Endothelial cell of umbilical vein (primary cell): ENCODE measurements around the gene MAGIX. TPM values are rescaled to one million over a fixed set of nuclear protein-coding genes. Genes with fewer than 3 reads are reported as not detected.

Experiments
- Bru-seq: library from RNA; stranded (reverse); fragments of 400-500 nt; gene quantifications from one replicate; lab custom pipeline; 2021; lab: Mats Ljungman, UMichigan
- BruChase-seq, 2 experiments: library from RNA; stranded (reverse); fragments of 400-500 nt; gene quantifications; one replicate each; lab custom pipeline; 2021; lab: Mats Ljungman, UMichigan
- BruUV-seq: library from RNA; stranded (reverse); fragments of 400-500 nt; replicated peaks from 2 replicates; lab custom pipeline; 2021; lab: Mats Ljungman, UMichigan
- CTCF ChIA-PET: fragments of 300-600, 350-600 bp; sonication (Branson Sonifier 250); formaldehyde crosslinking; loops from one replicate; lab custom pipeline; 2021; ENCODE audit warnings: antibody characterized with exemption, inconsistent platforms; lab: Charles Lee
- POLR2A ChIA-PET: fragments of 300-600, 350-600 bp; sonication (Branson Sonifier 250); formaldehyde crosslinking; loops from one replicate; lab custom pipeline; 2021; ENCODE audit warnings: antibody characterized with exemption, inconsistent platforms; lab: Charles Lee
- DNase-seq: peaks from one replicate; pipeline ENCODE4 v3.0.0-alpha.2; 2011; ENCODE audit warnings: low read depth, low spot score
- FAIRE-seq: peaks from 2 replicates; lab custom pipeline; 2011; peaks lifted over from hg19 to GRCh38; lab: Jason Lieb, UNC
- H2AFZ ChIP-seq: 2 replicates; pipeline ENCODE4 v1.6.0; 2012; ENCODE audit warnings: low read depth, low read length, control low read depth, inconsistent platforms
- H3K27ac ChIP-seq: 2 replicates; pipeline ENCODE4 v1.5.1; 2011; ENCODE audit warnings: low read depth, mild to moderate bottlenecking, control low read depth, low read length, moderate library complexity; ENCODE audit not compliant: insufficient read depth
- H3K27me3 ChIP-seq, 2 experiments: 2 replicates each; pipeline versions ENCODE4 v1.6.0 to v1.6.1; 2011; ENCODE audit warnings: low read length in 2 of 2, mixed read lengths in 1 of 2; ENCODE audit not compliant: control insufficient read depth in 2 of 2, insufficient read depth in 2 of 2
- H3K36me3 ChIP-seq, 2 experiments: 2 replicates in 1 of 2; 3 replicates in 1 of 2; pipeline ENCODE4 v1.5.1; 2011; ENCODE audit warnings: low read length in 2 of 2, mild to moderate bottlenecking in 1 of 2, moderate library complexity in 1 of 2; ENCODE audit not compliant: control insufficient read depth in 2 of 2, insufficient read depth in 2 of 2; ENCODE audit errors: extremely low read depth in 1 of 2
- H3K4me1 ChIP-seq: 3 replicates; pipeline ENCODE4 v1.5.1; 2011; ENCODE audit warnings: mild to moderate bottlenecking, low read length; ENCODE audit not compliant: control insufficient read depth, insufficient read depth; ENCODE audit errors: extremely low read depth
- H3K4me2 ChIP-seq: 2 replicates; pipeline ENCODE4 v1.6.1; 2011; ENCODE audit warnings: low read length, control low read depth, mixed read lengths; ENCODE audit not compliant: insufficient read depth
- H3K4me3 ChIP-seq, 3 experiments: fragments of 200-600 bp in 1 of 3; sonication (generic), shearing (Covaris generic) in 1 of 3; replicated peaks in 1 of 3; 2 replicates each; pipeline ENCODE4 v1.5.1; 2011 to 2016; ENCODE audit warnings: control low read depth in 3 of 3, low read length in 3 of 3, mild to moderate bottlenecking in 2 of 3, inconsistent platforms in 1 of 3, low read depth in 1 of 3, moderate library complexity in 1 of 3; ENCODE audit not compliant: insufficient read depth in 1 of 3
- H3K79me2 ChIP-seq: 2 replicates; pipeline ENCODE4 v1.6.0; 2012; ENCODE audit warnings: low read length, inconsistent platforms; ENCODE audit not compliant: control insufficient read depth, insufficient read depth
- H3K9ac ChIP-seq: replicated peaks from 2 replicates; pipeline ENCODE3; 2011; ENCODE audit warnings: low read length, control low read depth; ENCODE audit not compliant: insufficient read depth; ENCODE audit errors: extremely low read depth
- H3K9me1 ChIP-seq: replicated peaks from 3 replicates; pipeline ENCODE4 v1.6.0; 2011; ENCODE audit warnings: mild to moderate bottlenecking, low read length; ENCODE audit not compliant: control insufficient read depth, insufficient read depth; ENCODE audit errors: extremely low read depth
- H3K9me3 ChIP-seq: replicated peaks from 2 replicates; pipeline ENCODE4 v1.5.1; 2012; ENCODE audit warnings: low read length, inconsistent platforms; ENCODE audit not compliant: control insufficient read depth, insufficient read depth
- H4K20me1 ChIP-seq: replicated peaks from 2 replicates; pipeline ENCODE3; 2011; ENCODE audit warnings: mild to moderate bottlenecking, low read length; ENCODE audit not compliant: control insufficient read depth, insufficient read depth; ENCODE audit errors: extremely low read depth
- CTCF ChIP-seq, 2 donors: IDR thresholded peaks; 1 replicate in 1 of 2; 2 replicates in 1 of 2; pipeline ENCODE4 v1.5.1; 2011; ENCODE audit warnings: low read length in 2 of 2, mild to moderate bottlenecking in 2 of 2, moderate library complexity in 2 of 2, control low read depth in 1 of 2, inconsistent platforms in 1 of 2, low read depth in 1 of 2; ENCODE audit not compliant: insufficient read depth in 1 of 2; ENCODE audit errors: extremely low read depth in 1 of 2
- EZH2 ChIP-seq: IDR thresholded peaks from 2 replicates; pipeline ENCODE4 v1.6.1; 2012; ENCODE audit warnings: borderline replicate concordance, low read depth, mild to moderate bottlenecking, moderate library complexity, low read length, inconsistent platforms; ENCODE audit not compliant: severe bottlenecking
- FOS ChIP-seq: IDR thresholded peaks from 2 replicates; pipeline ENCODE4 v1.6.1; 2011; ENCODE audit warnings: mild to moderate bottlenecking, low read length, moderate library complexity, borderline replicate concordance; ENCODE audit not compliant: insufficient read depth
- GATA2 ChIP-seq: IDR thresholded peaks from 2 replicates; pipeline ENCODE4 v1.7.0; 2011; ENCODE audit warnings: low read depth, mild to moderate bottlenecking, moderate library complexity, mixed read lengths, low read length; ENCODE audit not compliant: insufficient read length, insufficient read depth
- JUN ChIP-seq: IDR thresholded peaks from 2 replicates; pipeline ENCODE4 v1.6.1; 2011; ENCODE audit warnings: borderline replicate concordance, low read depth; ENCODE audit not compliant: insufficient read length, insufficient read depth
- MAX ChIP-seq: IDR thresholded peaks from 2 replicates; pipeline ENCODE4 v1.6.1; 2011; ENCODE audit not compliant: insufficient read depth, insufficient read length
- MYC ChIP-seq: IDR thresholded peaks from one replicate; pipeline ENCODE4 v1.6.1; 2011; ENCODE audit warnings: mild to moderate bottlenecking, low read depth, low read length
- POLR2A ChIP-seq: IDR thresholded peaks from 2 replicates; pipeline ENCODE4 v1.6.1; 2012; ENCODE audit warnings: low read depth, mild to moderate bottlenecking, control low read depth, low read length
- POLR2AphosphoS5 ChIP-seq: IDR thresholded peaks from 2 replicates; pipeline ENCODE4 v1.6.1; 2012; ENCODE audit warnings: low read depth, mild to moderate bottlenecking, control low read depth, low read length, moderate library complexity; ENCODE audit not compliant: insufficient read depth
- dilution Hi-C: fragments of 300-500 bp; cut with MboI; formaldehyde crosslinking; loops from one replicate; pipeline ENCODE4 v1.15.0; 2019; ENCODE audit warnings: low sequenced_read_pairs; ENCODE audit not compliant: extremely low pct_ligation_motif_present
- intact Hi-C: fragments of 100-400 bp; cut with micrococcal nuclease; formaldehyde crosslinking; loops from one replicate; pipeline ENCODE4 v1.10.0; 2022
- long read RNA-seq: library from polyadenylated mRNA; stranded (forward); transcript quantifications from one replicate; pipeline ENCODE4 v2.0.0, GENCODE V29; 2021
- polyA minus RNA-seq, 3 experiments: library from RNA; depleted of rRNA, polyadenylated mRNA; stranded (reverse); fragments of >200 nt; gene quantifications; 1 replicate in 1 of 3; 2 replicates in 2 of 3; pipeline ENCODE4 v1.2.3, GENCODE V29; 2011
- polyA plus RNA-seq, 4 experiments: library from polyadenylated mRNA; depleted of rRNA in 3 of 4; stranded (reverse) in 3 of 4; unstranded in 1 of 4; fragments of >200 nt; gene quantifications; 2 replicates each; pipeline versions ENCODE4 v1.2.1 to v1.2.3, GENCODE V29; 2011 to 2012; ENCODE audit warnings: missing spikeins in 1 of 4
- total RNA-seq: library from RNA; stranded (reverse); gene quantifications from 2 replicates; pipeline ENCODE4 v1.2.3, GENCODE V29; 2021

MAGIX gene
- total RNA-seq (0.48 and 0.77 TPM in 2 replicates), polyA plus RNA-seq (0.88 and 0.94 TPM in 2 replicates), polyA minus RNA-seq (0.23 and 0.49 TPM in 2 replicates), Bru-seq, nascent RNA (percentile 25 among the genes with signal in this experiment), BruChase-seq, experiment 1, labeled RNA remaining after a 6-hour chase (percentile 28 among the genes with signal in this experiment), BruChase-seq, experiment 2, labeled RNA remaining after a 2-hour chase (percentile 25 among the genes with signal in this experiment)
- 0.30 and 0.45 TPM in 2 replicates for polyA plus RNA-seq (2011; cell fraction: cytosol; rRNA removed)
- polyA plus RNA-seq (2011; cell fraction: nucleus; rRNA removed), result 0.74 and 1.1 TPM in 2 replicates
- 0.27 and 0.42 TPM in 2 replicates for polyA plus RNA-seq (2012)
- polyA minus RNA-seq (2011; cell fraction: cytosol; rRNA and poly(A)+ RNA removed), result 2.0 TPM
- 0.14 and 1.3 TPM in 2 replicates for polyA minus RNA-seq (2011; cell fraction: nucleus; rRNA and poly(A)+ RNA removed)
- long read RNA-seq, partial matches to known transcripts, result 3 of 7 reads
- long read RNA-seq, other reads (novel, unspliced or antisense), result 4 of 7 reads

- dilution Hi-C loops, result no loop called here
- no peaks in the 10 kb centered on the region for H4K20me1 ChIP-seq
- peak within 1 kb of the TSS; percentile 79 for H3K27ac ChIP-seq
- H2AFZ ChIP-seq, result peak within 1 kb of the TSS; percentile 86
- H3K36me3 ChIP-seq, result no peaks in the 10 kb centered on the region
- H3K27me3 ChIP-seq, result no peaks in the 10 kb centered on the region
- intact Hi-C loops, result loop anchor here (5.0 kb wide), 1 partner anchor 120 kb away; the partner anchor contains the start of gene TFE3
- no peak for TF ChIP-seq POLR2AphosphoS5
- no peak for TF ChIP-seq JUN
- no peak for TF ChIP-seq MYC
- no peak for TF ChIP-seq EZH2
- TF ChIP-seq FOS, result no peak
- TF ChIP-seq CTCF (IDR thresholded peaks at IDR 0.05; ENCODE audit: extremely low read depth in 1 of 2, insufficient read depth in 1 of 2, low read depth in 1 of 2, low read length in 2 of 2), result no peak
- no peak for TF ChIP-seq MAX
- no peak for TF ChIP-seq GATA2
- TF ChIP-seq POLR2A, result no peak
- H3K4me3 ChIP-seq, result peak within 1 kb of the TSS in 1 of 3 experiments; percentile 38
- CTCF ChIA-PET, result no interaction called here
- H3K9me3 ChIP-seq, result no peaks in the 10 kb centered on the region
- peak within 1 kb of the TSS; percentile 42 for H3K4me2 ChIP-seq
- DNase-seq (no peak), FAIRE-seq (no peak)
- peak within 1 kb of the TSS; percentile 34 for H3K9ac ChIP-seq
- H3K79me2 ChIP-seq, result no peaks in the 10 kb centered on the region
- H3K9me1 ChIP-seq, result no peaks in the 10 kb centered on the region
- H3K4me1 ChIP-seq, result peaks cover 17% of the 10 kb centered on the region
- POLR2A ChIA-PET, result no interaction called here
- no TSS peak for BruUV-seq
Measured at GRCh38 chrX:49162620-49163019, at the start of gene MAGIX. Gene MAGIX, plus strand, starts transcription at chrX:49162758. Its CDS starts 132 bp downstream, at chrX:49162890.
